Loucy (cell line): ENCODE measurements around the gene MET.
"Not testable (repeated sequence)": the region's sequence is repeated elsewhere in the genome, so short reads cannot be mapped to it uniquely, and the experiment has no call there.

Experiments
- H2AFZ ChIP-seq: fragments of 200-600 bp; sonication (generic); 2 replicates; pipeline ENCODE4 v1.6.0; 2016; ENCODE audit warnings: antibody characterized with exemption, mild to moderate bottlenecking, low read length, moderate library complexity
- H3F3A ChIP-seq: fragments of 200-600 bp; 2 replicates; pipeline ENCODE4 v1.6.0; 2016; ENCODE audit warnings: antibody characterized with exemption, low read depth, mild to moderate bottlenecking
- H3K27me3 ChIP-seq: fragments of 200-600 bp; sonication (generic); 2 replicates; pipeline ENCODE4 v1.6.1; 2014; ENCODE audit warnings: low read length, mild to moderate bottlenecking; ENCODE audit not compliant: insufficient read depth, poor library complexity, severe bottlenecking
- H3K36me3 ChIP-seq: fragments of 200-600 bp; sonication (generic); 2 replicates; pipeline ENCODE4 v1.6.1; 2016; ENCODE audit warnings: low read length; ENCODE audit not compliant: insufficient read depth
- H3K4me1 ChIP-seq: fragments of 200-600 bp; sonication (generic); 2 replicates; pipeline ENCODE4 v1.5.1; 2014; ENCODE audit warnings: low read length, mild to moderate bottlenecking; ENCODE audit not compliant: insufficient read depth, poor library complexity, severe bottlenecking
- H3K4me2 ChIP-seq: fragments of 200-600 bp; sonication (generic); 2 replicates; pipeline ENCODE4 v1.6.0; 2014; ENCODE audit warnings: antibody characterized with exemption, low read length, low read depth, mild to moderate bottlenecking; ENCODE audit not compliant: poor library complexity, severe bottlenecking
- H3K4me3 ChIP-seq: fragments of 200-600 bp; sonication (generic); 2 replicates; pipeline ENCODE4 v1.5.1; 2014; ENCODE audit warnings: low read length, mild to moderate bottlenecking, mixed read lengths; ENCODE audit not compliant: poor library complexity, severe bottlenecking
- H3K79me2 ChIP-seq: fragments of 200-600 bp; sonication (generic); 2 replicates; pipeline ENCODE4 v1.6.1; 2014; ENCODE audit warnings: low read length; ENCODE audit not compliant: insufficient read depth
- H3K9ac ChIP-seq: fragments of 200-600 bp; sonication (generic); 2 replicates; pipeline ENCODE4 v1.6.0; 2014; ENCODE audit warnings: mild to moderate bottlenecking, low read depth, low read length, moderate library complexity; ENCODE audit not compliant: poor library complexity, severe bottlenecking
- H3K9me2 ChIP-seq: fragments of 200-600 bp; sonication (generic); replicated peaks from 2 replicates; pipeline ENCODE4 v1.6.1; 2016; ENCODE audit warnings: low read depth, low read length, mixed read lengths
- H3K9me3 ChIP-seq: fragments of 200-600 bp; sonication (generic); 2 replicates; pipeline ENCODE4 v1.6.1; 2014; ENCODE audit warnings: mild to moderate bottlenecking, antibody characterized with exemption, low read length, low read depth; ENCODE audit not compliant: insufficient read depth
- H4K20me1 ChIP-seq: fragments of 200-600 bp; sonication (generic); 2 replicates; pipeline ENCODE4 v1.6.0; 2014; ENCODE audit warnings: antibody characterized with exemption, low read length, mild to moderate bottlenecking; ENCODE audit not compliant: insufficient read depth, poor library complexity, severe bottlenecking
- CTCF ChIP-seq: fragments of 200-600 bp; sonication (generic); conservative IDR thresholded peaks from 2 replicates; pipeline ENCODE4 v1.5.1; 2014; ENCODE audit warnings: mild to moderate bottlenecking, antibody characterized with exemption, low read length
- EZH2phosphoT487 ChIP-seq: fragments of 200-600 bp; IDR thresholded peaks from 2 replicates; pipeline ENCODE4 v1.6.1; 2018; ENCODE audit warnings: antibody characterized with exemption, mild to moderate bottlenecking, moderate library complexity, borderline replicate concordance

The MET gene

GRCh38 chr7:116653204-116653603 is 18.8 kb upstream of the MET start:
- Histone ChIP-seq H4K20me1 (no peaks in the 10 kb centered on the region), H3K4me2 (peak overlapping the region; percentile 28), H3K79me2 (no peaks in the 10 kb centered on the region), H3F3A (no peaks in the 10 kb centered on the region), H2AFZ (no peak overlapping the region), H3K9ac (no peak overlapping the region), H3K4me1 (peaks cover 12% of the 10 kb centered on the region), H3K36me3 (no peaks in the 10 kb centered on the region), H3K9me3 (no peaks in the 10 kb centered on the region), H3K9me2 (no peaks in the 10 kb centered on the region), H3K4me3 (no peak overlapping the region), H3K27me3 (no peaks in the 10 kb centered on the region)
- TF ChIP-seq EZH2phosphoT487 = no peak
- no peak for TF ChIP-seq CTCF

GRCh38 chr7:116653646-116654045 is 18.4 kb upstream of the MET start:
- H3K4me2 ChIP-seq = peak overlapping the region; percentile 20

GRCh38 chr7:116659248-116659647 is 12.7 kb upstream of the MET start:
- H3F3A ChIP-seq = not testable (repeated sequence)

More at GRCh38 chr7:116653646-116654045, 18.4 kb upstream of the MET start:
- H3K36me3 ChIP-seq = no peaks in the 10 kb centered on the region
- TF ChIP-seq CTCF (no peak), EZH2phosphoT487 (no peak)
- no peaks in the 10 kb centered on the region for H3K9me2 ChIP-seq
- no peak overlapping the region for H2AFZ ChIP-seq
- H3K27me3 ChIP-seq = no peaks in the 10 kb centered on the region
- H3K9ac ChIP-seq = no peak overlapping the region
- no peak overlapping the region for H3K4me3 ChIP-seq
- no peaks in the 10 kb centered on the region for H4K20me1 ChIP-seq
- no peaks in the 10 kb centered on the region for H3K9me3 ChIP-seq
- H3F3A ChIP-seq = no peaks in the 10 kb centered on the region
- peaks cover 12% of the 10 kb centered on the region for H3K4me1 ChIP-seq
- no peaks in the 10 kb centered on the region for H3K79me2 ChIP-seq

GRCh38 chr7:116661865-116662264 is 10.1 kb upstream of the MET start:
- Histone ChIP-seq H3K9me2 (no peaks in the 10 kb centered on the region), H3K4me1 (no peaks in the 10 kb centered on the region), H3F3A (no peaks in the 10 kb centered on the region)

More at GRCh38 chr7:116659248-116659647, 12.7 kb upstream of the MET start:
- H3K36me3 ChIP-seq, H3K9me3 ChIP-seq, H3K79me2 ChIP-seq, H3K4me3 ChIP-seq, H2AFZ ChIP-seq, H3K4me1 ChIP-seq, H3K27me3 ChIP-seq, H3K9me2 ChIP-seq, H3K9ac ChIP-seq, H4K20me1 ChIP-seq, H3K4me2 ChIP-seq: not testable (repeated sequence)

More at GRCh38 chr7:116661865-116662264, 10.1 kb upstream of the MET start:
- H3K79me2 ChIP-seq = no peaks in the 10 kb centered on the region
- no peaks in the 10 kb centered on the region for H3K27me3 ChIP-seq
- H2AFZ ChIP-seq = no peak overlapping the region
- no peak overlapping the region for H3K4me2 ChIP-seq
- H3K9ac ChIP-seq = no peak overlapping the region
- H4K20me1 ChIP-seq = no peaks in the 10 kb centered on the region
- H3K36me3 ChIP-seq = no peaks in the 10 kb centered on the region
- no peak overlapping the region for H3K4me3 ChIP-seq
- TF ChIP-seq EZH2phosphoT487 (no peak), CTCF (no peak)
- H3K9me3 ChIP-seq = no peaks in the 10 kb centered on the region
